ENCODE measurements around the gene PAM.
"Not testable (repeated sequence)": the region's sequence is repeated elsewhere in the genome, so short reads cannot be mapped to it uniquely, and the experiment has no call there.

Gene PAM

DNA sequence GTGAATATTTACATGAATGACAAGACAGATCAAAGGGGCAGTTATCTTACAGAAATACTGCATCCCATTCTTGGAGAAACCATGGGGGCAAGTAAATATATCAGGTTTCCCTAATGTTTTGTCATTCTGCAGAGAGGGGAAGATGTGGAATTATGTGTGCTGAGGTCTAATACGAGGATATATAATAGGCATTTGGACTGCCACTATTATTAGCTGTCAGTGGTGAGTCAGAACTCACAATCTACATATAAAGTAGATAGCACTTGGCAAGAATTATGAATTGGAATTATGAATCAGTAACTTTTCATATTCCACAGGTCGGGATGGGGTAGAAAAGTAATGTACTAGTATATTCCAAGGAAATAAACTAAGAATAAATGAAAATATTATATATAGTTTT, 243.1 kb downstream of the PAM start:
- no peak for DNase-seq (ENCODE audit: low read depth in 1 of 2, low spot score in 1 of 2)
- no peaks in the 10 kb centered on the region for H3K27me3 ChIP-seq (ENCODE audit: insufficient read depth, poor library complexity, severe bottlenecking)
- no peak for TF ChIP-seq CTCF (IDR thresholded peaks at IDR 0.05; ENCODE audit: insufficient read depth, low read length)
- H3K27ac ChIP-seq (replicated peaks), result no peak overlapping the region
- H3K4me3 ChIP-seq (replicated peaks; ENCODE audit: insufficient read depth, low read length), result no peak overlapping the region

DNA sequence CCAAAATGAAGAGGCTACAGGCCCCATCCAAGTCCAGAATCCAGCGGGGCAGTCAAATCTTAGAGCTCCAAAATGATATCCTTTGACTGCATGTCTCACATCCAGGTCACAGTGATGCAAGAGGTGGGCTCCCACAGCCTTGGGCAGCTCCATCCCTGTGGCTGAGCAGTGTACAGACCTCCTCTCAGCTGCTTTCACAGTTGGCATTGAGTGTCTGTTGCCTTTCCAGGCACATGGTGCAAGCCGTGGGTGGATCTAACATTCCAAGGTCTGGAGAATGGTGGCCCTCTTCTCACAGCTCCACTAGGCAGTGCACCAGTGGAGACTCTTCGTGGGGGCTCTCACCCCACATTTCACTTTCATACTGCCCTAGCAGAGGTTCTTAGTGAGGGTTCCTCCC, 244.1 kb downstream of the PAM start:
- Histone ChIP-seq H3K27ac (replicated peaks) (no peak overlapping the region), H3K4me3 (replicated peaks; ENCODE audit: insufficient read depth, low read length) (no peak overlapping the region), H3K27me3 (ENCODE audit: insufficient read depth, poor library complexity, severe bottlenecking) (no peaks in the 10 kb centered on the region)
- DNase-seq (ENCODE audit: low read depth in 1 of 2, low spot score in 1 of 2), result no peak
- no peak for TF ChIP-seq CTCF (IDR thresholded peaks at IDR 0.05; ENCODE audit: insufficient read depth, low read length)
- no peak for TF ChIP-seq GABPA (IDR thresholded peaks at IDR 0.05; ENCODE audit: low read depth)
- TF ChIP-seq, protein P1, sequence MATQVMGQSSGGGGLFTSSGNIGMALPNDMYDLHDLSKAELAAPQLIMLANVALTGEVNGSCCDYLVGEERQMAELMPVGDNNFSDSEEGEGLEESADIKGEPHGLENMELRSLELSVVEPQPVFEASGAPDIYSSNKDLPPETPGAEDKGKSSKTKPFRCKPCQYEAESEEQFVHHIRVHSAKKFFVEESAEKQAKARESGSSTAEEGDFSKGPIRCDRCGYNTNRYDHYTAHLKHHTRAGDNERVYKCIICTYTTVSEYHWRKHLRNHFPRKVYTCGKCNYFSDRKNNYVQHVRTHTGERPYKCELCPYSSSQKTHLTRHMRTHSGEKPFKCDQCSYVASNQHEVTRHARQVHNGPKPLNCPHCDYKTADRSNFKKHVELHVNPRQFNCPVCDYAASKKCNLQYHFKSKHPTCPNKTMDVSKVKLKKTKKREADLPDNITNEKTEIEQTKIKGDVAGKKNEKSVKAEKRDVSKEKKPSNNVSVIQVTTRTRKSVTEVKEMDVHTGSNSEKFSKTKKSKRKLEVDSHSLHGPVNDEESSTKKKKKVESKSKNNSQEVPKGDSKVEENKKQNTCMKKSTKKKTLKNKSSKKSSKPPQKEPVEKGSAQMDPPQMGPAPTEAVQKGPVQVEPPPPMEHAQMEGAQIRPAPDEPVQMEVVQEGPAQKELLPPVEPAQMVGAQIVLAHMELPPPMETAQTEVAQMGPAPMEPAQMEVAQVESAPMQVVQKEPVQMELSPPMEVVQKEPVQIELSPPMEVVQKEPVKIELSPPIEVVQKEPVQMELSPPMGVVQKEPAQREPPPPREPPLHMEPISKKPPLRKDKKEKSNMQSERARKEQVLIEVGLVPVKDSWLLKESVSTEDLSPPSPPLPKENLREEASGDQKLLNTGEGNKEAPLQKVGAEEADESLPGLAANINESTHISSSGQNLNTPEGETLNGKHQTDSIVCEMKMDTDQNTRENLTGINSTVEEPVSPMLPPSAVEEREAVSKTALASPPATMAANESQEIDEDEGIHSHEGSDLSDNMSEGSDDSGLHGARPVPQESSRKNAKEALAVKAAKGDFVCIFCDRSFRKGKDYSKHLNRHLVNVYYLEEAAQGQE (IDR thresholded peaks at IDR 0.05; ENCODE audit: insufficient replicate concordance, low read depth), result no peak
- TF ChIP-seq SPI1 (IDR thresholded peaks at IDR 0.05; ENCODE audit: borderline replicate concordance, low read depth), result no peak
- TF ChIP-seq POLR2AphosphoS5 (IDR thresholded peaks at IDR 0.05; ENCODE audit: low read depth), result no peak

DNA sequence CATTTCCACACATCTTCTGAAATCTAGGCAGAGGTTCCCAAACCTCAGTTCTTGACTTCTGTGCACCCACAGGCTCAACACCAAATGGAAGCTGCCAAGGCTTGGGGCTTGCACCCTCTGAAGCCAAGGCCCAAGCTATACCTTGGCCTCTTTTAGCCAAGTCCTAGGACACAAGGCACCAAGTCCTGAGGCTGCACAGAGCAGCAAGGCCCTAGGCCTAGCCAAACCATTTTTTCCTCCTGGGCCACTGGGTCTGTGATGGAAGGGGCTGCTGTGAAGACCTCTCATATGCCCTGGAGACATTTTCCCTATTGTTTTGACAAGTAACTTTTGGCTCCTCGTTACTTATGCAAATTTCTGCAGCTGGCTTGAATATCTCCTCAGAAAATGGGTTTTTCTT, 244.5 kb downstream of the PAM start:
- H3K27ac ChIP-seq (replicated peaks); H3K27me3 ChIP-seq (ENCODE audit: insufficient read depth, poor library complexity, severe bottlenecking); H3K4me3 ChIP-seq (replicated peaks; ENCODE audit: insufficient read depth, low read length); DNase-seq (ENCODE audit: low read depth in 1 of 2, low spot score in 1 of 2): not testable (repeated sequence)

DNA sequence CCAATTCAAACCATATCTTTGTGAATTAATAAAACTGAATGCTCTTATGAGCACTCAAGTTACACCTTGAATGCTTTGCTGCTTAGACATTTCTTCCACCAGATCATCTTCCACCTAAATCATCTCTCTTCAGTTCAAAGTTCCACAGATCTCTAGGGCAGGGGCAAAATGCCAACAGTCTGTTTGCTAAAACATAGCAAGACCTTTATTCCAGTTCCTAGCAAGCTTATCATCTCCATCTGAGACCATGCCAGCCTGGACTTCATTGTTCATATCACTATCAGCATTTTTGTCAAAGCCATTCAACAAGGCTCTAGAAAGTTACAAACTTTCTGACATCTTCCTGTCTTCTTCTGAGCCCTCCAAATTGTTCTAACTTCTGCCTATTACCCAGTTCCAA, 245.0 kb downstream of the PAM start:
- DNase-seq (ENCODE audit: low read depth in 1 of 2, low spot score in 1 of 2), result no peak
- no peak overlapping the region for H3K27ac ChIP-seq (replicated peaks)
- H3K4me3 ChIP-seq (replicated peaks; ENCODE audit: insufficient read depth, low read length), result no peak overlapping the region
- no peaks in the 10 kb centered on the region for H3K27me3 ChIP-seq (ENCODE audit: insufficient read depth, poor library complexity, severe bottlenecking)
- TF ChIP-seq, protein P1 (IDR thresholded peaks at IDR 0.05; ENCODE audit: insufficient replicate concordance, low read depth), result no peak
- TF ChIP-seq GABPA (IDR thresholded peaks at IDR 0.05; ENCODE audit: low read depth) (no peak), SPI1 (IDR thresholded peaks at IDR 0.05; ENCODE audit: borderline replicate concordance, low read depth) (no peak), POLR2AphosphoS5 (IDR thresholded peaks at IDR 0.05; ENCODE audit: low read depth) (no peak), CTCF (IDR thresholded peaks at IDR 0.05; ENCODE audit: insufficient read depth, low read length) (no peak)
